NCI-H1417 treated with DMSO at 0.1 percent for 48 hours (cell line): ENCODE results near the gene SPON2.

ENCODE experiments used
- DNase-seq: peaks from one replicate; lab custom pipeline; 2025; lab: John Stamatoyannopoulos, UW

Gene SPON2

DNA sequence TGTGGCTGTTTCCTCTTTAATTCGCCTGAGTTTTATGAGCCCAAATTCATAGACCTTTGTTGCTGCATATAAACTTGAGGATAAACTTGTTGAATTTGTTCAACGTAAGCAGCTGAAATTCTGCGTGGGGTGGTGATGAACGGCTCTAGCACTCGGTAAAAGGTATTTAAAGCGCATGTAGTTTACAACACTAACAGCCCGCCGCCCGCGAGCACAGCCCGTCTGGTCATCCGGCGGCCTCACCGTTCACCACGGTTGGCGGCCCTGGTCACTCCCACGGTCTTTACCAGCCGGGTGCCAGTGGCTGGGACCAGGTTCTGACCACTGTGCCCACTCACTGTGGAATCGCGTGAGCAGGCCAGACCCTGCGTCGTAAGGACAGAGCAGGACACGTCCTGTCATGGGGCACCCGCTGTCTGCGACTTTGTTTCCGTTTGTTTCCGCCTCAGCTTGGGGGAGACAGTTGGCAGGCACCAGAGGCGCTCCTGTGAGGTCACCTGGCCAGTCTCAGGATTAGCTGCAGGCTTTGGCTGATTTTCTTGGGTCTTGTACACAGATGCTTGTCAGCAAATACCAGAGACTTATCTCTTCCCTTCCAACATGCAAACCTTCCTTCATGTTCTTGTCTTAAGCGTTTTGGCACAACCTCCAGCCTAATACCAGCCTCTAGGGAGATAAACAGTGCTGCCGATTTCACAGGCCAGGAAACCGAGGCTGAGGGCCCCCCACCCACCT, 36.8 kb upstream of the SPON2 start:
- DNase-seq, result no peak

DNA sequence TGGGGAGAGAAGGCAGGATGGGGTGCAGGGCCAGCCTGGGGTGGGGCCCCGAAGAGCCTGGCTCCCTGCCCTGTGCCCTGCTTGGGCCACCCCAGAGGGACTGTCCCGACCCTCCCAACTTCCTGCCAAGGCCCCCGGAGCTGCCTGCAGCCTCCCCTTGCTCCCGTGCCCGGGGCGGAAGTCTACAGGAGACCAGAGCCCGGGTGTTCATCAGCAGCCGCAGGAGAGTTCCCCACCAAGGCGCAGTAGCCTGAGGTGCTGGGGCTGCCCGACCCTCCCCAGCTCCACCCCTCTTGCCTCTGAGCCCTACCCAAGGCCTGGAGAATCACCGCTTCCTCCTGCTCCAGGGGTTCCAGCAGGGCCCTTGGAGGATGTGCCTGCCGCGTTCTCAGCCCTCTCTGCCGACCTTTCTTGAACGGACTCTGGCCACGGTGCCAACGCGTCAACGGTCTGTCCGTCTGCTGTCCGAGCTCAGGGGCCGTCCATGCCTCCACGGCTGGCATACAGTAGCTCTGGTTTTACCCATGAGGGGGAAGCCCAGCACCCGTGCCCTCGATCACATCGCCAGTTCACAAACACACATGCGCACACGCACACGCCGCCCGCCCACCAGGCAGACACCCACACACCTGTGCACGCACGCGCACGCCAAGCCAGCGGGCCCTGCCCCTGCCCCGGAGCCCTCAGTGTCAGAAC, 36.0 kb upstream of the SPON2 start:
- DNase-seq, result no peak

DNA sequence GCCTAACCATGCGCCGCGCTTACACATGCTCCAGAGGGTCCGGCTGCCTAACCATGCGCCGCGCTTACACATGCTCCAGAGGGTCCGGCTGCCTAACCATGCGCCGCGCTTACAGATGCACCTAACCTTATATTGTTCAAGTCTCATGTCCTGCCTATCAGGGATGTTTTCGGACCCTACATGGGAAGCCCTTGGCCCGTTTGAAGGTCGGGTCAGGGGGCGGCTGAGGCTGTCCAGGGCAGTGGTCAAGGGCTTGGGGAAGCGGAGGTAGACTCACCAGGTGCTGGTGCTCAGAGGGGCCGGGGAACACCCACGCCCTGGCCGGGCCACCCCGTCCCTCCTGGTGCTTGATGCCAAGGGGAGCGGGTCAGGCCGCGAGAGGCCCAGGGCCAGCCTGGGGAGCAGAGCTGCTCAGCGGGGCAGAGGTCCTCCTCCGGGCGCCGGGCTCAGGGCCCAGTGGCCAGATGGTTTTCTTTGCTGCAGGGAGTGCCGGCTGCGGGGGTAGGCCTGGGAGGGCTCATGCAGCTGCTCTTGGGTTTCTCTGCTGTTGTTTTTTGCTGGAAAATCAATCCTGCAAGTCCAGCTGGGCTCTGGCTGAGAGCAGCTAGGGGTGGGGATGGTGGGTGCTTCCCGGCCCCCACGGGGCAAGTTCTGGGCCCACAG, 35.4 kb upstream of the SPON2 start:
- DNase-seq, result no peak

DNA sequence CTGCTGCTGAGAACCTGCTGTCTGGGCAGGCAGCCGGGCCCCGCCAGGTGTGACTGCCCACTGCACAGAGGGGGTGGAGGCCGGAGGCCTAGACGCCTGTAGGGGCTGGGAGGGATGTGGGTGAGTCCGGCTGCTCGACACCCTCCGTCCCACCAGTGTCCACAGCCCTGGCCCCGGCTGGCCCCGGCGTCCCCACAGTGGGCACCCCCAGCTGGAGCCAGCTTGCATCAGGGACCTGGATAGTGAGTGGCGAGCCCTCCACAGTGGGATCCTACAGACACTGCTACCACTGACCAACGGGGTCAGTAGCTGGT, 34.7 kb upstream of the SPON2 start:
- no peak for DNase-seq

DNA sequence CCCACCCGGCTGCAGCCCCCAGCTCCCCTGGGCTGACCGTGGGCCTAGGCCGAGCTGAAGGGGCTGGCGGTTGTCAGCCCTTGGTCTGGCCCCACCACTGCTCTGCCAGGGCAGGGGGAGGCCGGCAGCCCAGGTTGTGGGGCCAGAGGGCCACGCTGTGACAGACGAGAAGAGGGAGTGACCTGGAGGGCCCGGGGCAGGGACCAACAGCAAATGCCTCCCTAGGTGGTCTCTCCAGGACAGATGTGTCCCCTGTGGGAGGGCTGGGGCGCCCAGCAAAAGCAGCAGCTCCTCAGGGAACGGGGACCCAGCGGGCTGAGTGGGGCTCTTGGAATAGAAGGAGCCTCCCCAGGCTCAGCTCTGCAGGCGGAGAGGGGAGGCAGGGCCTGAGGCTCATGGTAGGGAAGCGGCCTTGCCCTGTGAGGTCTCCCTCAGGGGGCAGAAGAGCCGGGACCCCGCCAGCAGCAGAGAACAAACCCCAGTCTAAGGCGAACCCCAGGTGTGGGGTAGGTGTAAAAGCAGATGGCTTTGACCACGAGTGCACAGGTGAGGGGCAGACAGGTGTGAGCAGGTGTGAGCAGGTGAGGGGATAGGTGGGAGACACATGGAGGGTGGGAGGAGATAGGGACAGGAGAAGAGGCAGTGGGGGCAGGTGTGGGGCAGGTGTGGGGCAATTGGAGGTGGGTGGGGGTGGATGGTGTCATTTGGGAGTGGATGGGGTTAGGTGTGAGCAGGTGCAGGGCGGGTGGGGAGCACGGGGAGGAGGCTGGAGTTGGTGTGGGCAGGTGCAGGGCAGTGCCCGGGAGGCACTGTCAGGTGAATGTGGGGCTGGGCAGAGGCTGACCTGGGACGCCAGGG, 34.1 kb upstream of the SPON2 start:
- DNase-seq, result no peak

DNA sequence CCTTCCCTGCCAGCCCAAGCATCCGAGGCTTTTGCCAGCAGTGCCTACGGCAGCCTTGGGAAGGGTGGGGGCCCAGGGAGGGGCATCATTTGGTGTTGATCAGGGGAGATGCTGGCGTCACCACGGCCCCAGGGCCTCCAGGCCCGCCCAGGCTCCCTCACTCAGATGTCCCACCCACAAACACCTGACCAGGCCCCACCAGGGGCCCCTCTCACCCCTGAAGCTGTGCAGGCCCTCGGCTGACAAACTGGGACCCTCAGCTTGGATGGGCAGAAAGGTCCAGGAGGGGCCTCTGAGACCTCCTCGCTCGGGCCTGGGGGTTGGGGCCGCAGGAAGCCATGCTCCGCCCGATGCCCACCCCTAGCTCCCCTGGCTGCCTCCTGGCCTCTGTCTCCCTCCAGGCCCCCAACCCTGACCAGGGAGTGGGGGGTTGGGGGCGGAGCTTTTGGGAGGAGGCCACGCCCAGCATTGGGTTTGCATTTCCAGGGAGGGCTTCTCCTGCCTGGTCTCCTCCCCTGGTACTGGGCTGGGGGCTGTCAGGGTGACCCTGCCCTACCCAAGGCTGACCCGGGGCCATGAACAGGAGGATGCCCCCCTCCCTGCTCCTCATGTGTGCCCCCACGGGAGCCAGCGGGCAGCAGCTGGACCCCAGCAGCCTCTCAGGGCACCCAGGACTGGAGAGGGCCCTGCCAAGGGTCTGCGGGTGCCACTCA, 33.4 kb upstream of the SPON2 start:
- DNase-seq, result no peak

DNA sequence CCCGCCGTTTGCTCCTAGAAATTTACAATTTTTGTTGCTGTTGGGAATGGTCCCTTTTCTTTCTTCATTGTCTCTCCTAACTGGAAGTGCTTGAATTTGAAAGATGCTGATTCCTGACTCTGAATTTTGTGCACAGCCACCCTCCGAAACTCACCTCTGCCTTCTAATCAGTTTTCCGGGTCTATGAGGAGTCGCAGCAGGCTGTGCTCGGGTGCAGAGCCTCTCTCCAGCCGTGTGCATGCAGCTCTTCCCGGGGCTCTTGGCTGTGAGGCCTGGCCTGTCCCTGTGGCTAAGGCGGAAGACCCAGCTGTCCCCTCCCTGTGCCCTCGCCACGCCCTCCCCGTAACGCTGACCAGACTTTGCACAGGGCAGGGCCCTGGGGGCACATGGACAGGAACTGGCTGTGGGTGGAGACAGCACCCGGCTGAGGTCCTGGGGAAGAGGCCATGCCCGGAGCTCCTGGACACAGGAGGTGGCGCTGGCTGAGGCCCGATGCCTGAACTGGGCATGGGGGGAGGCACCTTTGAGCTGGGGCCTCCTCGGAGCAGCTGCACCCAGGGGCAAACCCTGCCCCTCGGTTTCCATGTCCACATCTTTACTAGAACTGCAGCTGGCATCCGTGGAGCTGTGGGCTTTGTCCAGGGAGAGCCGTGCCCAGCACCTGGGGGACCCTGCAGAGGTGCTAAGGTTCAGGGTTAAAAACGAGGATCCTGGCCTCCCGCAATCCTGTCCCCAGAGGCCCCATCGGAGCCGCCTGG, 32.6 kb upstream of the SPON2 start:
- DNase-seq, result no peak

DNA sequence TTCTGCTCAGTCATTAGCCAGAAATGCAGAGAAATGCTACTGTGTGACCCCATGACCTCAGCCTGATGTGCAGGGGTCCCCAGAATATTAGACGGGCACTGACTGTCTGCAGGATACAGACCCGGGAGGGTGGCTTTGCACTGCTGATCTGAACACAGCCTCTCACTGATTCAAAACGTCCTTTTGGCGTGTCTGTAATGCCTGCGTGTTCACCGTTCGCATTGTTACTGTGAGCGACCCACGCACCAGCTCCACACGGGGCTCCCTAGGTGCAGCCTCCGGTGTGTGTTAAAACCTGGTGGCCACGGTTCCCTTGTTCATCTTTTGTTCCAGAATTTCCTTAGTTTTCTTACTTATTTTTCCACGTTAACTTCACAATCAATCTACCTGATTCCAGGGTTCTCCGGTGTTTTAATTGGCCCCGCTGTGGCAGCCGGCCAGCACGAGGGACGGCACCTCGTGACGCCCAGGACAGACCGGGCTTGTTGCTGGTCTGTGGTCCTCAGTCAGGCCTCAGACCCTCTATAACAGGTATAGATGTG, 32.0 kb upstream of the SPON2 start:
- no peak for DNase-seq

DNA sequence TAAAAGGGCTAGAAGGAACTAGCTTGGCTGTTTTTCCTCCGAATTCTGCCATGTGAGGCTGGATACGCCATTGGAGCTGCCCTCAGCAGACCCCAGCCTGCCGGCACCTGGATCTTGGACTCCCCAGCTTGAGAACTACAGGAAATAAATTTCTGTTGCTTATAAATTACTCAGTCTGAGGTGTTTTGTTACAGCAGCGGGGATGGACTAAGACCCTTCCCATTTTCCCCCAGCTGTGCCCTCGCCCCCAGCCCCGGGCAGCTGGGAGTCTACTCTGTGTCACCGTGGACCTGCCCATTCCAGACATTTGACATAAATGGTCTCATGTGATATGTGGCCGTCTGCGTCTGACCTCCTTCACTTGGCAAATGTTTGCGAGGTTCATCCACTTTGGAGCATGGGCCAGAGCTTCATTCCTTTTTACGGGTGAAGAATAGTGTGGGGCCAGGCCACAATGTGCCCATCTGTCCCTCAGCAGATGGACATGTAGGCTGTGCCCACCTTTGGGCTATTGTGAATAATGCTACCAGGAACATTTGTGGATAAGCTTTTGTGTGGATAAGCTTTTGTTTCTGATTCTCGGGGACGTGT, 30.7 kb upstream of the SPON2 start:
- DNase-seq, result no peak

DNA sequence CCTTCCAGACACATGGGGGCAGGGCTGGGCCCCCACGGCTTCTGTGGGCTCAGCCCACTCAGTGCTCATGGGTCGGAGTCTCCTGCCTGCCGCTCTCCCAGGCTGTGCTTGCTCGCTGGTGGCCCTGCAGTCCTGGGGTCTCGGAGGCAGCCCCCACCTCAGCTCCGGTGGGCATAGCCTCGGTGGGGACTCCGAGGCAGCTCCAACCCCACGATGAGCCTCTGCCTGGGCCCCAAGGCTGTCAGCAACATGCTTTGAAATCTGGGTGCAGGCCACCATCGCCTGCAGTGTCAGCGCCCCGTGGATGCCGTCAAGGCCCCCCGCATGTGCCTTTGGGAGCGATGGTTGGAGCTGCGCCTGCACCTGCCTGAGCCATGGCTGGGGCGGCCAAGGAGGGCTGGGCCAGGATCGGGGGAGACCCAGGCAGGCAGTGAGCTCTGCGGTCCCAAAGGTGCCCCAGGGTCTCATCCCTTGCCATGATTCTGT, 30.2 kb upstream of the SPON2 start:
- no peak for DNase-seq

DNA sequence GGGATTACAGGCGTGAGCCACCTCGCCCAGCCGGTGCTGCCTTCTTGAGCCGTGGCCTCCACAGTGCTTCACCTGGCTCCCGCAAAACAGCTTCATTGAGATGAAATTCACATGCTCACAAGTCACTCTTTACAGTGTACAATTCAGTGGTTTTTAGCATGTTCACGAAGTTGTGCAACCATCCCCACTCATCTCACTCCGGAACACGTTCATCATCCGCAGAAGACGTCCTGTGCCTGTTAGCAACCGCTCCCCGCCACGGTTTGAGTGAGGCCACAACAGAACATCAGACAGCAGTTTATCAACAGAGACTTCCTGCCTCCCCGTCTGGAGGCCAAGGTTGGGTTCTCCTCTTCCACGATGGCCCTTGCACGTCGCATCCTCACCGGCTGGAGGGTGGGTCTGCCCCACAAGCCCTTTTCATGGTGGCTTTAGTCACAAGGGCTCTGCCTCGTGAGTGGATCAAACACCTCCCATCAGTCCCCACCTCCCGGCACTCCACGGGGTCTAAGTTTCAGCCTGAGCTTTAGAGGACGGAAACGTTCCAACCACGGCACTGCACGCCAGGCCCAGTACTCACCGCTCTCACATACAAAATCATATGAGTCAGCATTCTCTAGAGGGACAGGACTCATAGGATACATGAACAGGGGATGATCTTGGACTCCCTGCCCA, 29.6 kb upstream of the SPON2 start:
- no peak for DNase-seq

DNA sequence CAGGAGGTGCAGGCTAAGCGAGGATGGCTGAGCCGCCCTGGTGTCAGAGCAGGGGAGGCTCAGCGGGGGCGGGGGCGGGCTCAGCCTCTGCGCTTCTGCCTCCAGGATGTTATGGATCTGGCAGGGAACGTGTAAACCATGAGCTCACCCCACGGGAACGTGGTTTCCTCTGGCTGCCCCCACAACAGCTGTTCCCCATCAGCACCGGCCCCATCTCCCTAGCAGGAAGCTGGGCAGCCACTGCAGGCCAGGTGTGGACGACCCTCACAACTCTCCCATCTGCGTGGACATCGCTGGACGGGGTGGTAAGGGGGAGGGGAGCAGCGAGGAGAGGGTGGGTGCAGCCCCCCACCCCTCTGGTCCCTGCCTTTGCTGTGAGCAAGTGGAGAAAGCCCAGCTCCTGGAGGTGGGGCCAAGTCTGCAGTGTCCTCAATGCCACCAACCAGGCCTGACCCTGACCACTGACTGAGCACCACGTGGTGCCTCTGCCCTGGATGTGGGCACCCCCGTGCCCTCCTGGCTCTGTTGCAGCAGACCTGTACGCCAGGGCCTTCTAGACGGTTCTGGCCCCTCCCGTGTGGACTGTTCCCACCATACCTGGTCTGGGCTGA, 28.1 kb upstream of the SPON2 start:
- no peak for DNase-seq

DNA sequence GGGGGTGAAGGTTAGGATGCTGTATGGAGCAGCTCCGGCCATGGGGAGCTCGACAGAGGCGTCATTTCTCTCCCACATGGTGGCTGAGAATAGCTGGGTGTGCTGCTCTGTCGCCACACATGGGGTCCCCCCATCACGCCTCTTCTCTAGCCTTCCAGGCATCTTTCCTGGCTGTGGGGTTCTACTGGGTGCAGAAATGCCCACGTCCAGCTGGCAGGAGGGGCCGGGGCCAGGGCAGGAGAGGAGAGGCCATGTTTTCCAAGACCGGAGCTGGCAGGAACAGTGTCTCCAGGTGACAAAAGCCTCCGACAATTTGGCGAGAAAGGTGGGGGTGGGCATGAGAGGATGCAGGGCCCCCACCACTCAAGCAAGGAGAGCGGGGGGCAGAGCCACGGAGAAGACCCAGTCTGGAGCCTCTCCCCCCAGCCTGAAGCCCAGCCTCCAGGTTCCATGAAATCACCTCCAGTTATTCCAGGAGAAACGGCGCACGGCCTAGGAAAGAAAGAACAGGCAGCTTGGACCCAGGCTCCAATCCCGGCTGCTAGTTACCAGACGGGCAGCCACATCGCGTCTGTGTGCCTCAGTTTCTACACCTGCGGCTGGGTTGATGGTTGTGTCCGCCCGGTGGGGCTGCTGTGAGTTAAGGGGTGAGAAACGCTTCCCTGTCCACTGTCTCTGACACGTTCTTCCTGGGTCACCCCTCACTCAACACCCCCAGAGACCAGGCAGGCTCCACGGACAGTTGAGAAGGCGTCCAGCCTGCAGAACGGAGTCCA, 27.4 kb upstream of the SPON2 start:
- no peak for DNase-seq

DNA sequence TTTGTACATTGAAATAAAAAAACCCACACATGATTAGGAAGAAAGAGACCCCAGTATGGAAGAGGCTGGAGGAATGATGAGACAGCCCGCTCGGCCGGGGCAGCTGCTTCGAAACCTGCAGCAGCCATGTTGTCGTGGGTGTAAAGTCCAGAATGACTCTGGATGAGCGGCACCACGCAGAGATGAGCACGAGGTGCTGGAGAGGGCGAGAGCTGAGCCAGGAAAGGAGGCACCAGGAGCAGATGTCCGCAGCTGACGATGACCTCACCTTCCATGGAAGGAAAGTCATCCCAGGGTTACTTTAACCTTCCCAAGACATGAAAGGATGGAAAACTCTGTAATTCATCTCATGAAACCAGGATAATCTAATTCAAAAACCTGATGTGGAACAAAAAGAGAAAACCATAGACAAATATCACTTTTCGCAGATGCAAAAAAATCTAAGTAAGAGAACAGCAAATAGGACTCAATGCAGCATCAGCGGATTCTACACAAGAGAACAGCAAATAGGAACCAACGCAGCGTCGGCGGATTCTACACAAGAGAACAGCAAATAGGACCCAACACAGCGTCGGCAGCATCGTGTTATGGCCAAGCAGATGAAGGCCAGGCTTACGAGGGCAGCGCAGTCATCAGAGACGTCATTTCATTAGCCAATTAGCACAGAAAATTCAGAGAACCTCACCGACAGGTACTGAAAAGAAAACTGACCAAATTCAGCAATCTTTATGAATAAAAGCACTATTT, 25.9 kb upstream of the SPON2 start:
- no peak for DNase-seq

DNA sequence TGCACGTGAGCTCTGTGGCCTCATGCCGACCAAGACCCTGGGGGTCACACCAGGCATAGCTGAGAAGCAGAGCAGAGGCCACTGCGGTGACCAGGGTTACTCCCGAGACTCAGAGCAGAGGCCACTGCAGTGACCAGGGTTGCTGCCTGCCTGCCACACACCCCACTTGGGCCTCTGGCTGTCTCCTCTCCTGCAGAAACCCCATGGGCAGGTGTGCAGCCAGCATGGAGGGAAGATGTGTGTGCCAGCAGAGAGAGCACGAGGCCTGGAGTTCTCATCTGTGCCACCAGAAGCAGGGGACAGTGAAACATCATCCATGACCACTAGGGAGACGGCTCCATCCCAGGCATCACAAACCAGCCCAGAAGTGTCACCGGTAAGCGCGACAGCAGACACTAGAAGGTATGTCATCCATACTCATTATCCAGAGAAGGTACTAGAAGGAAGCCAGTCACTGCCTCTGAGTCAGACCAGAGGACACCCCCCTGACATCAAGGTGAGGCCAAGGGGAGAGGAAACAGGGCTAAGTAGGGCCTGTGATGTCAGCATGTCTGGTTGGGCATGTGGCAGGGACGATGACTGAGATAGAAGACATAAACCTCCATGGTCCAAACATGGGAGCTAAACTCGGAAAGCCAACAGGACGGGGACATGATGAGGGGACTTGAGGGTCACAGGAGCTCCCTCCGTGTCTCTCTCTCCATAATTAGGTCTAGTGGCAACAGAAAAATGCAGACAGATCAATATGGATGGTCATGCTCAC, 24.2 kb upstream of the SPON2 start:
- no peak for DNase-seq

DNA sequence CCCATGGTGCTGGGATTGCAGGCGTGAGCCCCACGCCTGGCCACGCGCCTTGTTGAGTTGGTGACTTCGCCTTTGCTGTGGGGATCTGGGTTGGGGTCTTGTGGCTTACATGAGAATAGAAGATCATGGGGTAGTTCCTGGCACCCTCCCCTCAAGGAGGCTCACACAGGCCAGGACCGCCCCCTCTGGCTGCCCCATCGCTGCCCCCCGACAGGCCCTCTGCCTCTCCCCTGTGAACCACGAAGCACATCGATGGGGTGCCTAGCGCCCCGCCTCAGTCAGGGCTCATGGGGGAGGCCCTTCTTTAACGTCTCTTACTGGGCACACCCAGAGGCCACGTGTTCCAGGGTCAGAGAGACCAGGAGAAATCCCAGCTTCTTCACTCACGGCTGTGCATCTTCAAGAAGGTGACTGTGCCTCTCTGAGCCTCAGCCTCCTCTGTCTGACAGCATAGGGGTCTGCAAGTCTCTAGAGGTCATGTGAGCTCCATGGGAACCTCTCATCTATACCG, 23.6 kb upstream of the SPON2 start:
- no peak for DNase-seq
